A549 (cell line): Measurements from ENCODE around the gene SUSD1. TPM values are rescaled to one million over a fixed set of nuclear protein-coding genes. Genes with fewer than 3 reads are reported as not detected.

ENCODE experiments used
- ATAC-seq, 2 experiments: fragments of 200-7000 bp in 1 of 2; fragments of >200 bp in 1 of 2; cut with Nextera tagmentation in 1 of 2; cut with Tn5 transposase in 1 of 2; 3 replicates each; pipeline versions ENCODE4 v1.8.0 to v1.9.1; 2018 to 2020; ENCODE audit warnings: mild to moderate bottlenecking in 1 of 2, moderate library complexity in 1 of 2
- CTCF ChIA-PET: fragments of 300-600 bp; sonication (Branson Sonifier 250); formaldehyde crosslinking; extraction: SDS; loops from one replicate; lab custom pipeline; 2021; ENCODE audit warnings: antibody characterized with exemption, inconsistent platforms; lab: Yijun Ruan, JAX
- POLR2A ChIA-PET: fragments of 350-600 bp; formaldehyde crosslinking; extraction: SDS; loops from one replicate; lab custom pipeline; 2021; ENCODE audit warnings: antibody characterized with exemption, inconsistent platforms; lab: Yijun Ruan, JAX
- DNase-seq, 2 experiments: peaks; one replicate each; pipeline versions ENCODE4 v3.0.0 to v3.0.0-alpha.2; 2011 to 2016; ENCODE audit warnings: low read depth in 1 of 2, low spot score in 1 of 2
- FAIRE-seq: peaks from 2 replicates; lab custom pipeline; 2011; peaks lifted over from hg19 to GRCh38; lab: Jason Lieb, UNC
- H3K27ac ChIP-seq, 2 experiments: fragments of >200 bp; sonication (Bioruptor Twin); formaldehyde crosslinking; 3 replicates each; pipeline ENCODE4 v1.5.1; 2016 to 2017
- H3K4me1 ChIP-seq: fragments of >200 bp; sonication (Bioruptor Twin); formaldehyde crosslinking; 3 replicates; pipeline ENCODE4 v1.6.1; 2016
- H3K4me2 ChIP-seq: fragments of >200 bp; sonication (Bioruptor Twin); formaldehyde crosslinking; 3 replicates; pipeline ENCODE4 v1.6.1; 2016
- H3K4me3 ChIP-seq: fragments of >200 bp; sonication (Bioruptor Twin); formaldehyde crosslinking; 3 replicates; pipeline ENCODE4 v1.5.1; 2016
- H3K9me3 ChIP-seq: fragments of >200 bp; sonication (Bioruptor Twin); formaldehyde crosslinking; 3 replicates; pipeline ENCODE4 v1.6.1; 2016
- CHD4 ChIP-seq: fragments of 200-600 bp; sonication (generic); IDR thresholded peaks from 2 replicates; pipeline ENCODE4 v1.6.1; 2016; ENCODE audit warnings: antibody characterized with exemption, mild to moderate bottlenecking, borderline replicate concordance
- CTCF ChIP-seq: fragments of >200 bp; sonication (Bioruptor Twin); formaldehyde crosslinking; IDR thresholded peaks from 3 replicates; pipeline ENCODE4 v1.5.1; 2016
- EHF ChIP-seq: fragments of 250-450 bp; sonication (Bioruptor Pico); IDR thresholded peaks from 2 replicates; pipeline ENCODE4 v1.5.0; 2020; ENCODE audit warnings: mild to moderate bottlenecking
- FOXS1 ChIP-seq: fragments of 250-450 bp; sonication (Bioruptor Pico); IDR thresholded peaks from 2 replicates; pipeline ENCODE4 v1.5.0; 2020; ENCODE audit warnings: mild to moderate bottlenecking, moderate library complexity
- HES2 ChIP-seq: fragments of >200 bp; sonication (Bioruptor Twin); formaldehyde crosslinking; IDR thresholded peaks from 2 replicates; pipeline ENCODE4 v1.6.1; 2016
- HEYL ChIP-seq: fragments of 250-450 bp; sonication (Bioruptor Pico); IDR thresholded peaks from 2 replicates; pipeline ENCODE4 v1.8.0; 2021; ENCODE audit warnings: mild to moderate bottlenecking, moderate library complexity
- HMGXB4 ChIP-seq: fragments of 250-450 bp; sonication (Bioruptor Pico); IDR thresholded peaks from 2 replicates; pipeline ENCODE4 v1.5.0; 2021; ENCODE audit warnings: mild to moderate bottlenecking, moderate library complexity, borderline replicate concordance
- KDM1A ChIP-seq: fragments of 200-600 bp; sonication (generic); IDR thresholded peaks from 2 replicates; pipeline ENCODE4 v1.6.1; 2016; ENCODE audit warnings: low read depth, mild to moderate bottlenecking
- MYC ChIP-seq: IDR thresholded peaks from 2 replicates; pipeline ENCODE4 v1.6.1; 2012; ENCODE audit warnings: mild to moderate bottlenecking, inconsistent platforms, low read length, improper control_type of control experiment, borderline replicate concordance
- NFE2L2 ChIP-seq: fragments of 150-350 bp; conservative IDR thresholded peaks from 2 replicates; pipeline ENCODE4 v1.6.1; 2014; ENCODE audit warnings: low read length
- NPAS2 ChIP-seq: fragments of 250-450 bp; sonication (Bioruptor Pico); IDR thresholded peaks from 2 replicates; pipeline ENCODE4 v1.8.0; 2022; ENCODE audit warnings: mild to moderate bottlenecking, moderate library complexity, borderline replicate concordance
- NR3C1 ChIP-seq: fragments of >200 bp; sonication (Bioruptor Twin); formaldehyde crosslinking; IDR thresholded peaks from 3 replicates; pipeline ENCODE4 v1.6.1; 2017
- PHF8 ChIP-seq: fragments of 200-600 bp; sonication (generic); IDR thresholded peaks from 2 replicates; pipeline ENCODE4 v1.6.1; 2016; ENCODE audit warnings: low read depth, mild to moderate bottlenecking, antibody characterized with exemption, moderate library complexity, borderline replicate concordance
- POLR2AphosphoS2 ChIP-seq: conservative IDR thresholded peaks from 2 replicates; pipeline ENCODE4 v1.6.1; 2012; ENCODE audit warnings: low read length, improper control_type of control experiment, inconsistent platforms
- RAD21 ChIP-seq, 2 experiments: fragments of >200 bp in 1 of 2; sonication (Bioruptor Twin) in 1 of 2; formaldehyde crosslinking in 1 of 2; IDR thresholded peaks in 1 of 2; conservative IDR thresholded peaks in 1 of 2; 2 replicates in 1 of 2; 3 replicates in 1 of 2; pipeline ENCODE4 v1.6.1; 2012 to 2018; ENCODE audit warnings: inconsistent platforms in 1 of 2
- RNF2 ChIP-seq: fragments of 200-600 bp; sonication (generic); IDR thresholded peaks from 2 replicates; pipeline ENCODE4 v1.6.1; 2016; ENCODE audit warnings: low read depth, mild to moderate bottlenecking, antibody characterized with exemption, moderate library complexity, borderline replicate concordance
- SREBF2 ChIP-seq: fragments of 450-650 bp; IDR thresholded peaks from 2 replicates; pipeline ENCODE4 v1.6.1; 2014; ENCODE audit warnings: mild to moderate bottlenecking, moderate library complexity
- TP53 ChIP-seq: fragments of 250-450 bp; sonication (Bioruptor Pico); IDR thresholded peaks from 2 replicates; pipeline ENCODE4 v1.5.0; 2021; ENCODE audit warnings: mild to moderate bottlenecking, moderate library complexity
- ZNF302 ChIP-seq: fragments of 250-450 bp; sonication (Bioruptor Pico); IDR thresholded peaks from 2 replicates; pipeline ENCODE4 v1.9.0; 2021; ENCODE audit warnings: inconsistent platforms, mild to moderate bottlenecking, moderate library complexity
- WGBS: methylation state at CpG from one replicate; pipeline ENCODE4 v1.1.6; 2017; ENCODE audit errors: missing lambda C conversion rate; 5-methylcytosine and 5-hydroxymethylcytosine counted together
- polyA plus RNA-seq, 4 experiments: library from polyadenylated mRNA; depleted of rRNA in 3 of 4; stranded (reverse); fragments of >200 nt; fragmentation: RNase III in 1 of 4; extraction: RNeasy Plus Mini Kit Qiagen cat#74134 plus additional on column Dnase treatment in 1 of 4; gene quantifications; 2 replicates in 3 of 4; 3 replicates in 1 of 4; pipeline ENCODE4 v1.2.3, GENCODE V29; 2011 to 2017
- TF ChIP-seq, protein P1 (sequence below): fragments of 450-650 bp; IDR thresholded peaks from 2 replicates; pipeline ENCODE4 v1.6.1; 2014; ENCODE audit warnings: antibody characterized with exemption
- TF ChIP-seq, protein P2 (sequence below): fragments of 150-350 bp; IDR thresholded peaks from 2 replicates; pipeline ENCODE4 v1.6.1; 2014; ENCODE audit warnings: low read depth, mild to moderate bottlenecking, low read length
- TF ChIP-seq, protein P3 (sequence below): IDR thresholded peaks from 2 replicates; pipeline ENCODE4 v1.6.1; 2012
- TF ChIP-seq, protein P4 (sequence below): IDR thresholded peaks from 2 replicates; pipeline ENCODE4 v1.6.1; 2012
- TF ChIP-seq, protein P5 (sequence below): fragments of 250-450 bp; sonication (Bioruptor Pico); IDR thresholded peaks from 2 replicates; pipeline ENCODE4 v1.5.0; 2020; ENCODE audit warnings: low read depth, mild to moderate bottlenecking, moderate library complexity

SUSD1 gene
- polyA plus RNA-seq, 2 of the 4 experiments (the other 2 are of a cell fraction) = 15.7 to 18.6 TPM

- WGBS = 41% methylated on average over 2 of the region's 2 CpGs
- POLR2A ChIA-PET = no interaction called here
- H3K4me3 ChIP-seq = no peak overlapping the region
- TF ChIP-seq, protein P1, sequence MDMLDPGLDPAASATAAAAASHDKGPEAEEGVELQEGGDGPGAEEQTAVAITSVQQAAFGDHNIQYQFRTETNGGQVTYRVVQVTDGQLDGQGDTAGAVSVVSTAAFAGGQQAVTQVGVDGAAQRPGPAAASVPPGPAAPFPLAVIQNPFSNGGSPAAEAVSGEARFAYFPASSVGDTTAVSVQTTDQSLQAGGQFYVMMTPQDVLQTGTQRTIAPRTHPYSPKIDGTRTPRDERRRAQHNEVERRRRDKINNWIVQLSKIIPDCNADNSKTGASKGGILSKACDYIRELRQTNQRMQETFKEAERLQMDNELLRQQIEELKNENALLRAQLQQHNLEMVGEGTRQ = no peak
- no peak for TF ChIP-seq CHD4
- TF ChIP-seq FOXS1 = no peak
- TF ChIP-seq, protein P2, sequence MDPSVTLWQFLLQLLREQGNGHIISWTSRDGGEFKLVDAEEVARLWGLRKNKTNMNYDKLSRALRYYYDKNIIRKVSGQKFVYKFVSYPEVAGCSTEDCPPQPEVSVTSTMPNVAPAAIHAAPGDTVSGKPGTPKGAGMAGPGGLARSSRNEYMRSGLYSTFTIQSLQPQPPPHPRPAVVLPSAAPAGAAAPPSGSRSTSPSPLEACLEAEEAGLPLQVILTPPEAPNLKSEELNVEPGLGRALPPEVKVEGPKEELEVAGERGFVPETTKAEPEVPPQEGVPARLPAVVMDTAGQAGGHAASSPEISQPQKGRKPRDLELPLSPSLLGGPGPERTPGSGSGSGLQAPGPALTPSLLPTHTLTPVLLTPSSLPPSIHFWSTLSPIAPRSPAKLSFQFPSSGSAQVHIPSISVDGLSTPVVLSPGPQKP = no peak
- no peak for TF ChIP-seq PHF8
- TF ChIP-seq, protein P3, sequence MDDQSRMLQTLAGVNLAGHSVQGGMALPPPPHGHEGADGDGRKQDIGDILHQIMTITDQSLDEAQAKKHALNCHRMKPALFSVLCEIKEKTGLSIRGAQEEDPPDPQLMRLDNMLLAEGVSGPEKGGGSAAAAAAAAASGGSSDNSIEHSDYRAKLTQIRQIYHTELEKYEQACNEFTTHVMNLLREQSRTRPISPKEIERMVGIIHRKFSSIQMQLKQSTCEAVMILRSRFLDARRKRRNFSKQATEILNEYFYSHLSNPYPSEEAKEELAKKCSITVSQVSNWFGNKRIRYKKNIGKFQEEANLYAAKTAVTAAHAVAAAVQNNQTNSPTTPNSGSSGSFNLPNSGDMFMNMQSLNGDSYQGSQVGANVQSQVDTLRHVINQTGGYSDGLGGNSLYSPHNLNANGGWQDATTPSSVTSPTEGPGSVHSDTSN = no peak
- TF ChIP-seq NPAS2 (CRISPR knock-in tag) = no peak
- TF ChIP-seq NR3C1 = no peak
- no peak for TF ChIP-seq RAD21 (conservative IDR thresholded peaks at IDR 0.05 in 1 of 2, IDR thresholded peaks at IDR 0.05 in 1 of 2)
- no peak for TF ChIP-seq NFE2L2
- TF ChIP-seq POLR2AphosphoS2 = no peak
- TF ChIP-seq HEYL = no peak
- TF ChIP-seq TP53 (CRISPR knock-in tag) = no peak
- no peak for TF ChIP-seq HMGXB4
- TF ChIP-seq RNF2 = no peak
- no peak for TF ChIP-seq KDM1A
- TF ChIP-seq, all 56 proteins: peak for 0
- Histone ChIP-seq H3K4me2 (no peak overlapping the region), H3K4me1 (no peaks in the 10 kb centered on the region), H3K27ac (no peak overlapping the region), H3K9me3 (0 out of 3 replicates have a peak, but pooled peaks cover 3% of the 10 kb centered on the region)
- DNase-seq (no peak), ATAC-seq (no peak), FAIRE-seq (no peak)
- CTCF ChIA-PET = interaction anchor here (0.9 to 1.0 kb wide), 2 partner anchors 11 to 105 kb away, joined by 3 read pairs; no protein-coding TSS in a partner anchor
Observed at GRCh38 chr9:112203536-112203935, 28.4 kb upstream of the SUSD1 start.

- POLR2A ChIA-PET = interaction anchor here (0.5 kb wide), 1 partner anchor 65 kb away, joined by 3 read pairs; no protein-coding TSS in a partner anchor
- no peak for FAIRE-seq
- no peak for ATAC-seq
- no peak overlapping the region for H3K4me2 ChIP-seq
- 94% methylated on average over 5 of the region's 5 CpGs for WGBS
- H3K27ac ChIP-seq = no peak overlapping the region
- DNase-seq = no peak
- TF ChIP-seq CTCF = no peak
- TF ChIP-seq, protein P4, sequence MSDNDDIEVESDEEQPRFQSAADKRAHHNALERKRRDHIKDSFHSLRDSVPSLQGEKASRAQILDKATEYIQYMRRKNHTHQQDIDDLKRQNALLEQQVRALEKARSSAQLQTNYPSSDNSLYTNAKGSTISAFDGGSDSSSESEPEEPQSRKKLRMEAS = no peak
- TF ChIP-seq SREBF2 = no peak
- no peak for TF ChIP-seq EHF (CRISPR knock-in tag)
- TF ChIP-seq, protein P5, sequence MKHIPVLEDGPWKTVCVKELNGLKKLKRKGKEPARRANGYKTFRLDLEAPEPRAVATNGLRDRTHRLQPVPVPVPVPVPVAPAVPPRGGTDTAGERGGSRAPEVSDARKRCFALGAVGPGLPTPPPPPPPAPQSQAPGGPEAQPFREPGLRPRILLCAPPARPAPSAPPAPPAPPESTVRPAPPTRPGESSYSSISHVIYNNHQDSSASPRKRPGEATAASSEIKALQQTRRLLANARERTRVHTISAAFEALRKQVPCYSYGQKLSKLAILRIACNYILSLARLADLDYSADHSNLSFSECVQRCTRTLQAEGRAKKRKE (CRISPR knock-in tag) = no peak
- TF ChIP-seq RNF2 = no peak
- no peak for TF ChIP-seq MYC
- TF ChIP-seq ZNF302 = no peak
- TF ChIP-seq HES2 = no peak
- no peak for TF ChIP-seq RAD21 (conservative IDR thresholded peaks at IDR 0.05 in 1 of 2, IDR thresholded peaks at IDR 0.05 in 1 of 2)
- TF ChIP-seq, all 56 proteins: peak for 0
- CTCF ChIA-PET = interaction anchor here (0.9 to 1.7 kb wide), 4 partner anchors 24 to 129 kb away, joined by 3 read pairs; no protein-coding TSS in a partner anchor
- H3K4me1 ChIP-seq = no peaks in the 10 kb centered on the region
- no peaks in the 10 kb centered on the region for H3K9me3 ChIP-seq
- H3K4me3 ChIP-seq = no peak overlapping the region
Observed at GRCh38 chr9:112200711-112201110, 25.6 kb upstream of the SUSD1 start.
